GM19025 (cell line): ENCODE measurements around the gene OR5M10.
"Not testable (repeated sequence)": the region's sequence is repeated elsewhere in the genome, so short reads cannot be mapped to it uniquely, and the experiment has no call there.

Source experiments
- ATAC-seq: cut with Tn5 transposase; IDR thresholded peaks from one replicate; pipeline ENCODE4 v1.9.1; 2021; ENCODE audit warnings: mild to moderate bottlenecking, low read depth, moderate library complexity; ENCODE audit not compliant: unreplicated experiment

The OR5M10 gene

DNA sequence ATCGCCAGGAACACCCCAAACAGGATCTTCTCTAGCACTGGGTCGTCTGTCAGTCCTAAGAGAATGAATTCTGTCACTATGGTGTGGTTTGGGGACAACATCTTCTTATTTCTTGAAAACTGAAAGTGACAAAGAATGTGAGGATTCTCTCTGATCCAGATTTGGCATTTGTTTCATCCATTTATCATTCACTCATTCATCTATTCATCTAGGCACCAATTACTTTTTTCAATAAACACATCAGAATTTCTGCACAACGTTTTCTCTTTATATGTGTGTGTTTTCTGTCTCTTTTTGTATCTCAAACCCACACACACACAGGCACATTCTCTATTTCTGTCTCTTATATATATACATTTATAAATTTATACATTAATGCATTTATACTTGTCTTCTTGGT lies at the start of gene OR5M10:
Gene OR5M10, minus strand, starts transcription at position 101 of the 400 bp plus-strand sequence. Its CDS starts 0 bp downstream, at position 101.
- no peak for ATAC-seq

DNA sequence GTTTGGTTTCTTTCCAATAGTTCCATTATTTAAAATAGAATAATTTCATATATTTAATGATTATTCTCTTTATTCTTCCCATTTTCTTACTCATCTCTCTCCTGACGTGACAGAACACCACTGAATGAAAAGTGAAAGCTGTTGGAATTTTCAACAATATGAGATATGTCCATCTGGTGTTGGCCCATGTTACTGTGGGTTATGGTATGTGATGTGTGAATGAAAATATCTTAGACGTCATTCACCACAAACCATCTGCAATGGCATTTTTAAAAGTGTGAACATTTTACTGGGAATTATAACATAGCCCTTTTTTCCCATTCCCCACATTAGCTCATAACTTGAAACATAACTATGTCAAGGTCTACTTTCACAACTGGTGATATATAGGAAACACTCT lies 48.4 kb upstream of the OR5M10 start:
- no peak for ATAC-seq

DNA sequence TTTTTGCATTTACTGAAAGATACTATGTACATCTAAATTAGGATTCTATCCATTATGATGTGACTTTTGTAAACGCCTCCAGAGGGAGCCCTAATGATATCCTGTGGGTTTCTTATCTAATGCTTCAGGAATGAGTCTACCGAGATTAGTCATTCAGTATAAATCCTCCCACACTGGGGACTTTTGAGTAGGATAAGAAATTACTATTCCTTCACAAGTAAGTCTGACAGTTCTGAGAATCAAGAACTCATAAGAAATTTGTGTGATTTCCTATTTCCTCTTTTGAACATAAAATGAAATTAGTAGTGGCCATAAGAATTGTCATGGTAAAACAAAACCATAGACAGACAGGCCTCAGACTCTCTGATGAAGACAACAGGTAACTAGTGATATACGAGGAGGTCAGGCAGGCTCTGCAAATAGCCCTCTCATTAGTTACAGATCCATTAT lies 47.2 kb upstream of the OR5M10 start:
- peak; percentile 45 for ATAC-seq

DNA sequence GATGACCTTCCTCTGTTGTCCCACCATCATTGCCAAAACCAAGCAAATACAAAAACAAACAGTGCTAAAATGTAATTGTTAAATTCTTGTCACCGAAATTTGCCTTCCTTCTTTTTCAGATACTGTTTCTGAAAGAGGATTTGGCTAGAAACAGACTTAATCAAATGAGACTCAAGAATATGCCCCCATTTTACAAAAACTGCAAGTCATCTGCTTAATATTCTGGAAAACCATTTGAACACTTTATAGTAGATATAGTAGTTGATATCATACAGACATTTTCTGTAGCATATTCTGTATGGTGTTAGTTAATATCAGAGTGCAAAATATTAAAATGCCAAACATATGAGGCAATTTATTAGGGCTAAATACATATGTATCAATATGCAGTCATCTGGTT lies 33.7 kb upstream of the OR5M10 start:
- ATAC-seq, result no peak

DNA sequence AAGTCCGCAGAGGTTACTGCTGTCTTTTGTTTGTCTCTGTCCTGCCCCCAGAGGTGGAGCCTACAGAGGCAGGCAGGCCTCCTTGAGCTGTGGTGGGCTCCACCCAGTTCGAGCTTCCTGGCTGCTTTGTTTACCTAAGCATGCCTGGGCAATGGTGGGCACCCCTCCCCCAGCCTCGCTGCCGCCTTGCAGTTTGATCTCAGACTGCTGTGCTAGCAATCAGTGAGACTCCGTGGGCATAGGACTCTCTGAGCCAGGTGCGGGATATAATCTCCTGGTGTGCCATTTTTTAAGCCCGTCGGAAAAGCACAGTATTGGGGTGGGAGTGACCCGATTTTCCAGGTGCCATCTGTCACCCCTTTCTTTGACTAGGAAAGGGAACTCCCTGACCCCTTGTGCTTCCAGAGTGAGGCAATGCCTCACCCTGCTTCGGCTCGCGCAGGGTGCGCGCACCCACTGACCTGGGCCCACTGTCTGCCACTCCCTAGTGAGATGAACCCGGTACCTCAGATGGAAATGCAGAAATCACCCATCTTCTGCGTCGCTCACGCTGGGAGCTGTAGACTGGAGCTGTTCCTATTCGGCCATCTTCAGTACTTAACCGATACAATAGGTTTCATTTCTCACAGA lies 14.7 kb upstream of the OR5M10 start:
- ATAC-seq, result not testable (repeated sequence)

DNA sequence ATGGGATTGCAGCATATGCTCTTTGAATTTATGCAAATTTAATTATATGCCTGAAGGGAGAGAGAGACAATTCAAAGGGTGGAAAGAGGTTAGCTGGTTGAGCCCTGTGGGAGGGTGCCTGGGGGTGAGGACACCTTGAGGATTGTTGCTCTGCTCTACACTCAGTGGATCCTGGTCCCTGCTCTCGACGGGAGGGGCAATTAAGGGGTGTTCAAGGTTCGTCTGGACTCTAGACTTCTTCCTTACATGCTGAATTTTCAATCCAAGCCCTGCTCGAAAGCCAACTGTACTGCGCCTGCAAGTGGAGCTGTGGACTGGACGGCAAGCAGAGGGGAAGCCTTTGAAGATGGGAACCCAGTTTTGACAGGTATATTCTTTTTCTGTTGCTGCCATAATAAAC lies 18.9 kb downstream of the OR5M10 start:
- ATAC-seq, result no peak

DNA sequence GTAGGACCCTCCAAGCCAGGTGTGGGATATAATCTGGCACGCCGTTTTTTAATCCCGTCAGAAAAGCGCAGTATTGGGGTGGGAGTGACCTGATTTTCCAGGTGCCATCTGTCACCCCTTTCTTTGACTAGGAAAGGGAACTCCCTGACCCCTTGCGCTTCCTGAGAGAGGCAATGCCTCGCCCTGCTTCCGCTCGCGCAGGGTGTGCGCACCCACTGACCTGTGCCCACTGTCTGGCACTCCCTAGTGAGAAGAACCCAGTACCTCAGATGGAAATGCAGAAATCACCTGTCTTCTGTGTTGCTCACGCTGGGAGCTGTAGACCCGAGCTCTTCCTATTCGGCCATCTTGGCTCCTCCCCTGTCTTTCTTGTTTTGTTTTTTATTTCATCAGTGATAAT lies 22.8 kb downstream of the OR5M10 start:
- not testable (repeated sequence) for ATAC-seq

DNA sequence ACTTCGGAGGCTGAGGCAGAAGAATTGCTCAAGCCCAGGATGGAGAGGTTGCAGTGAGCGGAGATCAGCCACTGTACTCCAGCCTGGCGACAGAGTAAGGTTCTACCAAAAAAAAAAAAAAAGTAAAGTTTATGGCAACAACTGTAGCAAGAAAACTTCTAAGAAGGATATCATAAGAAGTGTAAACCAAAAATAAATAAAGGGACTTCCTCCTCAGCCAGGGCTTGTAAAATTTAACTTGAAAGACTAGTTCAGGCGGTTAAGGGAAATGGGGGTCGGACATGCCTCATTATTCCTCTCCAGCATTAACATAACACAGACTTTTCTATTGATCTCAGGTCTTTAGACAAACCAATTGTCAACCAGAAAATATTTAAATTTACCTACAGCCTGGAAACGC lies 32.0 kb downstream of the OR5M10 start:
- ATAC-seq, result no peak

DNA sequence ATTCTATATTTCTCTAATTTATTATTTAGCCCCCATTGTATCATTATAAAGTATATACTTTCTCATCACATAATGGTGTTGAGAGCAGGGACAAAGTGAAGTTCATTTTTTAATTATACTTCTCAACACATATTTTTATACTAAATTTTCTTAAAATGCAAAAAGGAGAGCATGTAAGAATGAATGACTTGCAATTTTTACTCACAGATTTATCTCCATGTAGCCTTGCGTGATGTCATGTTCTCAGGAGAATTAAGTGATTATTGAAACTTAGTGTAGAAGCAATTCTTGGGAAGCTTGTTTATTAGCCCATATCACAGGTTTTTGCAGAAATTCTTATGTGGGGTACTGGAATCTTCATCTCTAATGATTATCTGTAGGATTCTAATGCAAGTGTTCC lies 33.8 kb downstream of the OR5M10 start:
- no peak for ATAC-seq

DNA sequence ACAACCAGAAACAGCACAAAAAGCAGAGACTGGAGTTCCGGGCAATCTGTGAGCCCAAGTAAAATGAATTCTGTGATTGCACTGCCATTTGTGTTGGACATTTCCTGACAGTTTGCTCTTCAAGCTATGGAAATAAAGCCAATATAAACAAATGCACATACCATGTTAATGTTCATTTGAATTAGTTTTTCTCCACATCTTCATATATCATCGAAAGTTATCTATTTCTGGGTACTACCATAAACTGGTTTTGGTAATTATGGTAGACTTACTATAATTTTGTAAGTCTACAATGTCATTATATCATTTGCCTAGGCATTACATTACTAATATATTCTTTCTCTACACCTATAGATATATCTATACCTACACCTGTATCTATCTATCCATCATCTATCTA lies 34.4 kb downstream of the OR5M10 start, which contains the start of gene OR5M11:
Gene OR5M11, minus strand, starts transcription at position 101 of the 400 bp plus-strand sequence. Its CDS starts 0 bp downstream, at position 101.
- ATAC-seq, result no peak

DNA sequence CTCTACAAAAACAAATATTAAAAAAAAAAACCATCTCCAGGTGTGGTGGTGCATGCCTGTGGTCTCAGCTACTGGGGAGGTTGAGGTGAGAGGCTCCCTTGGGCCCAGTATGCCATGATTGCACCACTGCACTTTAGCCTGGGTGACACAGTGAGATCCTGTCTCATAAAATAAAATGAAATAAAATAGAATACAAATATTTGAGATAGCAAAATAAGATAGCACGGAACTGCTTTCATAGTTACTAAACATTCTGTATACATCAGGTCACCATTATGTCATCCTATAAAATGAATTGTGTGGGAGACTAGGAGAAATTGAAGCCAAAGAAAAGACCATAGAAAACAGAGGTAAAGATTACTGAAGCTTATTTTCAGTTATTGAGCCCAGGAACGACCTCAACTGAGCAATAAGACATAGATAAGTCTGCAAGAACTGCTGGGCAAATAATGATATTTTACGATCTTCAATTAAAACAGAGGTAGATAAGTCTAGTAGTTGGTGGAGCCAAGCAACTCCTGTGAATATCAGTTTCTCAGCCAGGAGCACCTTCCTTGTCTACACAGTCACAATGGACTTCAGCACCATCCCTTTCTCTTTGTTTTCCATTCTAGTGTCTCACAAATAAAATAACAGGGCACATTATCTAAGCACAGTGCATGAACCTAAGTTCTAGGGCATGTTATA lies 44.3 kb downstream of the OR5M10 start:
- ATAC-seq, result no peak

DNA sequence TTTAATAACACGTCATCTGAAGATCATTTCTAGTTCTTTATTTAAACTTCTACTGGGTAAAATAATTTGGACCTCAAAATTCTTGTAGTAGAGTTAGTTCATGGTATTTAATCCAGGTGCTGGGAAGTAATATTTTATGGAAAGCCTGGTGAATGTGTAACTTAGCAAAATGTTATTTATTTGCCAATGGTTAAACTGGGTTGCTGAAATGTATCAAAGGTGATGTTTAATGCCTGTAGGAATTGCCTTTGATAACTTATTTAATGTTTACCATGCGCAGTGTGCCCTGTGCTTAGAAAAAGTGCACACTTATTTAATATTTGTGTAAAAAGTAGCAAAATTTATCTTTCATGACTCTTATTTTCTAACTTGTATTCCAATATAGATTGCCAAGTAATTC lies 45.7 kb downstream of the OR5M10 start:
- no peak for ATAC-seq
